DMS153 treated with DMSO at 0.1 percent for 48 hours (cell line): Measurements from ENCODE around the gene CYP3A5.
"Not testable (repeated sequence)": the region's sequence is repeated elsewhere in the genome, so short reads cannot be mapped to it uniquely, and the experiment has no call there.

Experiments
- DNase-seq: peaks from one replicate; lab custom pipeline; 2025; ENCODE audit not compliant: unreplicated experiment; lab: John Stamatoyannopoulos, UW

Gene CYP3A5

GRCh38 chr7:99685871-99686608 lies 6.2 kb upstream of the CYP3A5 start:
- not testable (repeated sequence) for DNase-seq

DNA sequence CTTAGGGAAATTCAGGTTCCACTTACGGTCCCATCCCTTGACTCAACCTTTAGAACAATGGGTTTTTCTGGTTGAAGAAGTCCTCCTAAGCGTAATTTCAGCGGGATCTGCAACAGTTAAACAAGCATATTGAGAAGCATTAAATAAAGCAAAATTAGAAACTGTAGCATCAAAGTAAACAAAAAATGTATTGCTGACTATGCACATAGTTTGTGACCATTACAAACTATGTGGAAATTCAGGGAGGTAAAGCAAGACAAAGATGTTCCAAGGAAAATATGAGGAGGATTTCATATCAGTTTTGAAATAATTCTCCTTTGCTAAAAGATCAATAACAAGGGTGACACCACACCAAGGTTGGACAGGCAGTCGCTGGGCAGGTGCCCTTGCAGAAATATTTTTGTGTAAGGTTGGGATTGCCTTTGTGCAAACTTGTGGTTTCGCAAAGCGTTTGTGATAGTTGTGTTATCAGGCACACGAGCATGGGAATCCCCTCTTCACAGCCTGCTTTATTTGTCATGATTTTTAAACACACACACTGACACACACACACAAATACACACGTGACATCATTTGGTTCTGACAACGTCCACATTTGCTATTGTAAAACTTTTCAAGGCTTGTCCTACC lies 5.4 kb upstream of the CYP3A5 start:
- no peak for DNase-seq

DNA sequence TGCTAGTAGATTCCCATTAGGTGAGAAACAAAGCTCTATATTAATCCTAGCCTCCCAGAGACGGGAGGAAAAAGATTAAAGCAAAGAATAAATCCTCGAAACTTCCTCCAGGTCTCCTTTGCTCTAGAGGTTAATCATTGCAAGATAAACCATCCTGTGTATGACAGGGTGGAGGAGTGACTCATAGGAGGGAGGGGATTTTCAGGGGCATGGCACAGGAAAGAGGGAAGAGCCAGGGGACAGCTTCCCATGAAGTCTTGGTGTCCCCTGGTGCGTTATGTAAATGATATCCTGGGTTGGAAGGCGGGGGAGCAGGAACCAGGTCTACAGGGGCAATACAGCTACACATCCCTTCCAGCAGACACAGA lies 780 bp downstream of the CYP3A5 start:
- DNase-seq = no peak

- no peak for DNase-seq
Measured at GRCh38 chr7:99677648-99678045, 2.1 kb downstream of the CYP3A5 start.

DNA sequence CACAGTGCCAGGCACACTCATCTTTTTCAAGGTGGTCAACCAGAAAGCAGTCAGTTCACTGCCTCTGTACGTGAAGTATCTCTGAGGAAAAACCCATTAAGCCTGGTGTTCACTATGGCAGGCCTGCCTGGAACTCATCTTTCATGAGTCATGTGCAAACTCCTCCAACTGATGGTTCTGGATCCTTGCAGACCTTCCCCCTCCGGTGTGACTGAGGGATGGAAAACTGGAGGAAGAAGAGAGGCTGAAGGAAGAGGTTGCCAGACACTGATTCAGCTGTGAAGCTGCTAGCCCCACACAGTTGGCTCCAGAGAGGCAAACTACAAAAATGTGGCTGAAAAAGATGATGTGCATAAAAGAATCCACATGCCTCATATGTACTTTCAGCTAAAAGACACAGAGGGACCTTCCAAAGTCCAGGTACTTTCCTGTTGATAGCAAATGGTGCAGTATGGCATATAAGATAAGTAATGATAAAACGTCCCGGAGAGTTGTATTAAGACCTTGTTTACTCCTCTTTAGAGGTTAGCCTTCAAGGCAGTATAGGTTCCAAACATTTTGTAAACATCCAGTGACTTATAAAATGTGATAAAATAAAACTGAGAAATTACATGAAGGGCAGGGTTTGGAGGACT lies 2.7 kb downstream of the CYP3A5 start:
- DNase-seq = no peak

GRCh38 chr7:99674995-99675742 lies 4.6 kb downstream of the CYP3A5 start:
- DNase-seq = no peak

GRCh38 chr7:99672573-99672972 lies 7.2 kb downstream of the CYP3A5 start:
- no peak for DNase-seq

DNA sequence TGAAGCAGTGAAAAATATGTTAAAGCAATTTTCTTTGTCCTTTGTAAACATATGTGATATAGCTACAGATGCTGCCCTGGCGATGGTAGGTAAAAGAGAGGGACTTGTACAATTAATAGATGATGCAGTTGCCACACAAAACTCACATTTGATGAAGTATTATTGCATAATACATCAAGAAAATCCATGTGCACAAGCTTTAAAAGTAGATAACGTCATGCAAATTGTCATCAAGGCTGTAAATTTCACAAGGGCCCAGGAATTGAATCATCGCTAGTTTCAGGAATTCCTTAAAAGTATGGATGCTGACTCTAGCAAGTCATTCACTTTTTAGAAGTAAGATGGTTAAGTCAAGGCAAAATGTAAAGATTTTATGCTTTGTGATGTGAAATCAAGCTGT lies 10.0 kb downstream of the CYP3A5 start:
- no peak for DNase-seq

DNA sequence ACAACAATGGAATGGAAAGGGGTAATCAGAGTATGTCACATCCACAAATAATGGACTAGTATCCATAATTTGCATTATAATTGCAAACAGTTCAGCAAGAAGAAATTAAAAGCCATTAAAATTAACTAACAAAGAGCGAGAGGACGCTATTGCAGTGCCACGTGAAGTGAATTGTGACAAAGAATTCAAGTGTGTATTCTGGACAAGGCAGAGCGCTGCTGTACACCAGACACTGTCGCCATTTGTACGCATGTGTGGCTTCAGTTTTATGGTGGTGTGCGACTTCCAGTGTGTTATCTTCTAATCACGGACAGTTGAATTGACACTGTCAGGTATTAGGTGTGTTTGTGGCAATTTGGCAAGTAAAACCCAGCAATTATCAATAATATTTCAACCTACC lies 11.3 kb downstream of the CYP3A5 start:
- DNase-seq = no peak

DNA sequence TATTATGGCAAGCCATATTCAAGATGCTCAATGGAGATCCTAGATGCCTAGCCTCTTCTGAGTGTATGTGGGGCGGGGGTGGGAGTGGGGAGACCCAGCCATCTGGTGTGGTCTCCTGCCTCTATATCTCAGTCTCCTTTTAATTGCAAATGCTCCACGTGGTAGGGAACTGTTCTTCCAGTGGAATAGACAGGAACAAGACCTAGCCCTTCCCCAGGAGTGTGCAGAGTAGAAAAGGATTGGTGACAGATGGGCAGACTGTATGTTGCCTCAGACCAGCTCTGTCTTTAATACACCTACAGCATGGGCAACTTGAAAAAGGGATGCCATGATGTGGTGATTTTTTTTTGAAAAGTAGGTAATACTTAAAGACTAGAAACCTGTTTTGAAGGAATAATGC lies 12.6 kb downstream of the CYP3A5 start:
- no peak for DNase-seq

DNA sequence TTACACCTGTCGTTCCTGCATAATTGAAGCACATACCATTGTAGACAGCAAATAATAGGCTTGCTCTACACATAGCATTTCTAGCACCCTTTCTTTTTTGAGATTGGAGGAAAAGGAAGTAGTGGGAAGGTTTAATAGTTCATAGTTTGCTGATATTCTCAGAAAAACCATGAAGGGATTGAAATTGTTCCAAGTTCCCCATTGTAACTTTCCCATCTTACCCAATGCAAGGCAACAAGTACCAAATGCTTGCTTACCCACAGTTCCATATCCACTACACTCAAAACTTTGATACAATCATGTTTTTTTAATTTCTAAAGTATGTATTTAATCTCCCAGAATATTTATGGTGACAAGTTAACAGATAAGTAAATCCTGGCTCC lies 13.8 kb downstream of the CYP3A5 start:
- no peak for DNase-seq

DNA sequence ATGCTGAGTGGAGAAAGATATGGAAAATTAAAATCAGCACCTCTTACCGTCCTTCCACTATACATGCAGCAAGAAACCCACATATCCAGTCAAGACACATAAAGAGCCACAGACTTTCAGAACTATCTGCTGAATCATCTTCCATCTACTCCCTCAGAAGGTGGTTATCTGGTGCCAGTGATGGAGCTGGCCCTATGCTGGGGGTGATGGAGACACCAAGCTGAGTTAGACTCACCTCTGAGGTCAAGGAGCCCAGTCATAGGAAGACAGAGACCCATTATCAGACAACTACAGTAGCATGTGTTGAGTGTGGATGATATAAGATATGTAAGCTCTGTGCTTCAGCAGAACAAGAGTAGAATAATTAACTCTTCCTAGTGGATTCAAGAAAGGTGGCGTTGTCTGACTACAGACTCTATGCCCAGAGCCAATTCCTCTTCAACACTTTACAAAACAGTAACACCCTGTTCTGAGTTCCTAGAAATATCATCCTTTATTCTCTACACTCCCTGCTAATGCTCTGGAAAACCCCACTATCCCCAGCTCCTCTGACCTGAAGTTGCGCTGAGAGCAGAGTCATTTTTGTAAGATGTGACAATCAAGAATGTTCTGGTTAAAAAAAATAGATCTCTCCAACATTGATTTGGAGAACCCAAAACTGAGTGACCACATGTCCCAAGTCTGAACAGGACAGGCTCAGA lies 14.3 kb downstream of the CYP3A5 start:
- no peak for DNase-seq

DNA sequence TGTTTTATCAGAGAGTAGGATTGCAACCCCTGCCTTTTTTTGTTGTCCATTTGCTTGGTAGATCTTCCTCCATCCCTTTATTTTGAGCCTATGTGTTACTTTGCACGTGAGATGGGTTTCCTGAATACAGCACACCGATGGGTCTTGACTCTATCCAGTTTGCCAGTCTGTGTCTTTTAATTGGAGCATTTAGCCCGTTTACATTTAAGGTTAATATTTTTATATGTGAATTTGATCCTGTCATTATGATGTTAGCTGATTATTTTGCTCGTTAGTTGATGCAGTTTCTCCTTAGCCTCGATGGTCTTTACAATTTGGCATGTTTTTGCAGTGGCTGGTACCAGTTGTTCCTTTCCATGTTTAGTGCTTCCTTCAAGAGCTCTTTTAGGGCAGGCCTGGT lies 21.9 kb downstream of the CYP3A5 start:
- DNase-seq = not testable (repeated sequence)

DNA sequence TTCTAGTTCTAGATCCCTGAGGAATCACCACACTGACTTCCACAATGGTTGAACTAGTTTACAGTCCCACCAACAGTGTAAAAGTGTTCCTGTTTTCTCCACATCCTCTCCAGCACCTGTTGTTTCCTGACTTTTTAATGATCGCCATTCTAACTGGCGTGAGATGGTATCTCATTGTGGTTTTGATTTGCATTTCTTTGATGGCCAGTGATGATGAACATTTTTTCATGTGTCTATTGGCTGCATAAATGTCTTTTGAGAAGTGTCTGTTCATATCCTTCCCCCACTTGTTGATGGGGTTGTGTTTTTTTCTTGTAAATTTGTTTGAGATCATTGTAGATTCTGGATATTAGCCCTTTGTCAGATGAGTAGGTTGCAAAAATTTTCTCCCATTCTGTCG lies 25.2 kb downstream of the CYP3A5 start:
- DNase-seq = not testable (repeated sequence)

DNA sequence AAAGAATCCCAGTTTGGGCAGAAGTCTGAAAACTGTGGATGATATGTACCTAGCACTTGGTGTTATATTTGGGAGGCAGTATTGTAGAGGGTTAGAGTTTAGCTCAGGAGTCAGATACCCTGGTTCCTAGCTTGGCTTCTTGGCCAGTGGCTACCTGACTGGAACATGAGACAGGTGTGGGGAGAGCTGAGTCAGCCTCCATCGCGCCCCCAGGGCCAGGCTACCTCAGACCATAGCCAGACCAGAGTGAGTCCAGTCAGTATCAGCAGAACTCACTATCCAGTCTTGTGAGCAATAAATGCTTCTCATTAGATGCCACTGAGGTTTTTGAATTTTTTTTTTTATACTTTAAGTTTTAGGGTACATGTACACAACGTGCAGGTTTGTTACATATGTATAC lies 26.0 kb downstream of the CYP3A5 start:
- DNase-seq = no peak

GRCh38 chr7:99653269-99653668 lies 26.5 kb downstream of the CYP3A5 start:
- not testable (repeated sequence) for DNase-seq

DNA sequence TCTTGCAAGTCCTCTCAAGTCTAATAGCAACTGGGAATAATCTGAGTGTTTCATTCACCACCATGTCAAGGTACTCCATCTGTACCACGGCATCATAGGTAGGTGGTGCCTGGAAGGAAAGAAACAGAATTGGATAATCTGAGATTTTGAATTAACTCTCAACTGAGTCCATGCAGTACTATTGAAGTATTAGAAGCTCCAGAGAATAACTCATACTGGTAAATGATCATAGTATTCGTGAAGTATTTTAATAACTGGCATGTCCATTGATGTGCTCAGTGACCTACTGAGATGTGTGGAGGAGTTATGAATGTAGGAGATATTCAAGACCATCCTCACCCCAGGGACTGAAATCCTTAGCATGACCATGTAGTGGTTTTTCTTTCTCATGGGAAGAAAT lies 27.1 kb downstream of the CYP3A5 start:
- no peak for DNase-seq

DNA sequence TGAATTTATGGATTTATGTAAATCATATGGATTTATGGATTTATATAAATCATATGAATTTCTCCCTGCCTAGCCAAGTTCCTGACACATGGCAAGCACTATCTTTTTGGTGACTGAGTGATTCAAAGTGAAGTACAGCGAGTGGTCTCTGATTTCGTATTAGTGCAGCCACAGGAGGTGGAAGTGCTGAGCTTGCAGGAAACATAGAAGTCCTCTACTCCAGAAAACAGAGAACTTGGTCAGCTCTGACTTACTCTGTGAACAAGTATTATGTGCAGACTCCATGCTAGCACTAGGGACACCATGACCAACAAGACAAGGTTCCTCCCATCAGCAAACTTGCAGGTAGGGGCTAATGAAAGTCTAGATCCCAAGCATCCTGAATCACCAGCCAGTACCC lies 28.5 kb downstream of the CYP3A5 start:
- no peak for DNase-seq

DNA sequence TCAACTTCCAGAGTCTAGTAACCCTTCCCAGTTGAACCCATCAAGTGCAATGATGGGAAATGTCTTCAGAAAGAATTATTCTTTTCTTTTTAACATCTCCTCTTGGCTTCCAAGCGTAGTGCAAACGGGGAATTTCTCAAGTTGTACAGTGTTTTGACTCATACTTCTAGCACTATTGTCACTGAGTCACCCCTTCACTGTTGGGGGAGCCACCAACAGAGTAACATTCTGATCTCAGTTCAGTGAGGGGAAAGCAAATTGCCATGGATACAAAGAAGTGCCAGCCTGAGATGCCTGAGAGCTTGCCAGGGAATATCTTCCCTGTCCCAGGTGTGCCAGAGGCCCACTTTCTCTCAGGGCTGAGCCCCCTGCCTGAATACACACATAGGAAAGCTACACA lies 31.0 kb downstream of the CYP3A5 start:
- DNase-seq = no peak

GRCh38 chr7:99645590-99645989 lies 34.2 kb downstream of the CYP3A5 start:
- no peak for DNase-seq

DNA sequence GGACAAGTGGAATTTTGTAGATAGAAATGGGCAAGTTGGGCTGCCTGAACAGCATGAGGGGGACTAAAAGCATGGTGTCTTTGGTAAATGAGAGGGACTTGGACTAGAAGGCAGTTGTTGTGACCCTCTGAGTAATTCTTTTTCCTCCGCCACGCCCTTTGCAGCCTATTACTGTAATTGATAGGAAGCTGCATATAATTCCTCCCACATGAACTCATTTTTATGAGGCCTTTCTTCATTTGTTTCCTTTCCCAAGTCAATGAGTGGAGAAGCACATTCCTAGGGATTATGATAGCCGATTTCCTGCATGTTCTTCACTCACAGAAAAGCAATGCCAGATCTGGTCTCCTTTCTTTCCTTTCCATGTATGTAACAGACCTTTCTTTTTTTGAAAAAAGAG lies 35.4 kb downstream of the CYP3A5 start:
- no peak for DNase-seq
